Measurements from ENCODE around the gene NOP16.

Gene NOP16

GRCh38 chr5:176384366-176384930 is 4.0 kb downstream of the NOP16 start:
- DNase-seq = no peak

DNA sequence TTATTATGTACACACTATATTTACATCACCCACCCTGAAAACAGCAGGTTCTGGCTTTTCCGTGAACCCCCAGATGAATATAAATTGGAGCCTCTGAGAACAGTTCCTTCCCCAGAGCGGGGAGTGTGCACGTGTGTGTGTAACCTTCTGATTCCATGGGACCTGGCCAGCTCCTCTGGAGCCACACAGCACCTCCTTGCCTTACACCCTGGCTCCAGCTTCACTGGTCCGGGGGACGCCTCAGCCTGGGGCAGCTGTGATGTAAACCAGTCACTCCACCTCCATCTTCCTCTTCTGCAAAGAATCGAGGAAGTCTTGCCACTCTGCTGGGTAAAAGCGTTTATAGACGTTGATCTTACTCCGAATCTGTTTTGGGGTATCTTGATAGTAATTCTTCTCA is 4.4 kb downstream of the NOP16 start:
- DNase-seq = no peak

DNA sequence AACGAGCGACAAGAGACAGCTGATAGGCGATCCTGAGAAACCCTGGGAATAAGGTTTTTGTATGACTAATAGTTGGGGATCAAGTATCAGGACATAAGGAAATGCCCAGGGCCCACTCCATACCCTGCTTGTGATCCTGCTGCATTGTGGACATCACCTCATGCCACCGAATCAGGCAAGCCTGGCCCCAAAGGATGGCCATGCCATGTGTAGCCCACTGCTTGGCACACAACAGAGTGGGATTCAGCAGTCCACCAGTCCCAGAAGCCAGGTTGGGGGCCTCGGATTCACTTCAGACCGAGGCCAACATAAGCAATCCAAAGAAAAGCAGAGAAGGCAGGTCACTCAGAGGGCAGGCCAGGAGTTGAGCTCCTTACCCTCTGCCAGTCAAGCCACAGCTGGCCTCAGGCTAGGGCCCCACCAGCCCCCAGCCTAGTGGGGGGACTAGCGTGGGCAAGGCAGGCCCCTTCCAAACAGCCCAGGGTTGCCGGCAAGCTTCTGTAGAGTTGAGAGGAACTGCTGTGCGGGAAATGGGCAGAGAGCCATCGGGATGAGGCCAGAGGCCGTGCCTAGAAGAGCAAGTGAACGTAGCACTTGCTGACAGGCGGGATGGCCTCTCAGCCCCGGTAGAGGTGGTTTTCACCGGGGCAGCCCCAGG is 5.0 kb downstream of the NOP16 start:
- no peak for DNase-seq

- no peak for DNase-seq
Measured at GRCh38 chr5:176382721-176383120, 5.7 kb downstream of the NOP16 start.

- no peak for DNase-seq
Measured at GRCh38 chr5:176381979-176382378, 6.4 kb downstream of the NOP16 start.

- no peak for DNase-seq
Measured at GRCh38 chr5:176381423-176381822, 7.0 kb downstream of the NOP16 start.

DNA sequence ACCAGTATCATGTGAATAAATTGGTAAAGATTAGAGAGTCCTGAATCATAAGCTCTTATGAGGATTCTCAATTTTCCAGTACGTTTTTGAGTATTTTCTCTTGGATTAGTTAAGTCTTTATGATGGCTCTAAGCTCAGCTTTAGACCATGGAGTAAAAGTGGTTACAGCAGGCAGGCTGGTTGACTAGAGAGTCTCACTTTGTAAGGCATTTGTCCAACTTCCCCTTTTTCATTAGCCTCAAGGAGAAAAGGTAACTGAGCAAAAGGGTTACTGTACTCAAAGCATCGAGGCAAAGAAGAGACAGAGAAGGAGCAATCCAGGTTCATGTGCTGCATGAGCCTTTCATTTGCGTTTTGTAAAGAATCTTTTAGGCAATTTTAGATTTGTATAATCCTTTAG is 8.5 kb downstream of the NOP16 start:
- DNase-seq = no peak

- no peak for DNase-seq
Measured at GRCh38 chr5:176373100-176373818, 15.1 kb downstream of the NOP16 start.

DNA sequence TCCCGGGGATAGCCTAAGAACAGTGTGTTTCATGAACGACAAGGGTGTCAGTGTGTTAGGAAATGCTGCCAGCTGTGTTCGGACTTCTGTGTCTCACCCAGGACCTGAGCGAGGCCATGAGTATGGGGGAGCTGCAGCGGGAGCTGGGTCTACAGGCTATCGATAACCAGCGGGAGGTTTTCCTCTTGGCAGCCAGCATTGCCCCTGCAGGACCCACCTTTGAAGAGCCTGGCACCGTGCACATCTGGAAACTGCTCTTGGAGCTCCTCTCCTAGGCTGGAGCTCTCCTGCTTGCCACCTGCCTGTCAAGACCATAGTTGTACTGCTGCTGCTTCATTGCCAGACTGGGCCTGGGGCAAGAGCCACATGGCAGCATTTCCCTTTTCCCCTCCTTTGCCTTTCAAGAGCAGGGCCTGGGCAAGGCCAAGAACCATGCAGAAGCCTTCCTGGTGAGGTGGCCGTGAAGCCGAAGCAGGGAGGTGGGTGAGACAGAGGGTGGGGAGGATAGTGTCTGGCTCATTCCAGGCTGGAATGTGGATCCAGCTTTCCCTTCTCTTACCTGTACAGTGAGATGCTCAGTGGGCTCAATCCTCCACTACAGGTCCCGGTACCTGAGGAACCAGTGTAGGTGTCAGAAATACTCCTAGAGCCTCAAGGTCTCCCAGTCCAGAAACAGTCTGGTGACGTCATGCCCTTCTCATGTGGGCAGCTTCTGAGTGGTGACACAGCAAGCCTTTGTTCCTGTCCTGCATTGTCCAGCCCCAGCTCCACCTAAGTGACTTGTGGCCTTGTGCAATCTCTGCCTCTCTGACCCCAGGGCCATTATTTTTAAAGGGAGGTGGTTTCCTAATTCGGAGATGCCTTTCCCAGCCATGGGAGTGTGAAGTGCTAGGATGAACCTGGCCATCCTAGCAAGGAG is 16.5 kb downstream of the NOP16 start:
- DNase-seq = no peak

GRCh38 chr5:176369934-176370711 is 18.3 kb downstream of the NOP16 start:
- DNase-seq = no peak

- DNase-seq = no peak
Measured at GRCh38 chr5:176368726-176369125, 19.7 kb downstream of the NOP16 start.

GRCh38 chr5:176366232-176366894 is 22.0 kb downstream of the NOP16 start:
- DNase-seq = no peak

DNA sequence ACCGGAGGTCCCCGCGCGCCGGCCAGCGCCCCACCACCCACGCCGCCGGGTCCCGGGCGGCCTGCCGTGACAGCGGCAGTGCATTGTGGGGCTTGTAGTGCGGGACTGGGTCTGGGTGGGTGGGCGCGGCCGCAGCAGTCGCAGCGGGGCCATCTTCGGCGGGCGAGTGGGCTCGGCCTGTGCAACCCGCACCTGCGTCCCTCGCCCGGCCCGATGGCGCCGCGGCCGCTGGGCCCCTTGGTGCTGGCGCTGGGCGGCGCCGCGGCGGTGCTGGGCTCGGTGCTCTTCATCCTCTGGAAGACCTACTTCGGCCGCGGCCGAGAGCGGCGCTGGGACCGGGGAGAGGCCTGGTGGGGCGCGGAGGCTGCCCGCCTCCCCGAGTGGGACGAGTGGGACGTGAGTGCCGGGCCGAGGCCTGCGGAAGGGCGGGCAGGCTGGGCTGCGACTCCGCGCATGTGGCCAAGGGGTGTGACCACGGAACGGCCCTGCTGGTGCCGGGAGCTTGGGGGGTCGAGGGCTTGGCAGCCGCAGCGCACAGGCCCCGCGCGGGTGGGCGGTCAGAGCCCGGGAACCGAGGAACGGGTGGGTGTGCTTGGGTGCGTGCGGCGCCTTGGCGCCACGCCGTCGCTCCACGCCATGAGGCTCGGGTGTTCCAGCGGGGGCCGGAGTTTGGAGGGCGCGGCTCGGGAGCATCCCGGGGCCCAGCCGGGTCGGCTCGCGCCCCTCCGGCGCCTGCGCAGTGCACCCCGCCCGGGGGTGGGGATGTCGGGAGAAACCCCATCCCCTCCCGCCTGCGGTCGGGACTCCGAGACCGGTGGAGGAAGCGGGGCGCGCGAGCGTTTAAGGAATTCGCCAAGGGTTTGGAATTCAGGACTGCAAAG is 22.8 kb downstream of the NOP16 start, which contains the start of gene ARL10:
Gene ARL10, plus strand, starts transcription at position 137 of the 881 bp plus-strand sequence. Its CDS starts 77 bp downstream, at position 214.
- DNase-seq = peak; percentile 72

GRCh38 chr5:176364765-176365350 is 23.5 kb downstream of the NOP16 start:
- DNase-seq = no peak

DNA sequence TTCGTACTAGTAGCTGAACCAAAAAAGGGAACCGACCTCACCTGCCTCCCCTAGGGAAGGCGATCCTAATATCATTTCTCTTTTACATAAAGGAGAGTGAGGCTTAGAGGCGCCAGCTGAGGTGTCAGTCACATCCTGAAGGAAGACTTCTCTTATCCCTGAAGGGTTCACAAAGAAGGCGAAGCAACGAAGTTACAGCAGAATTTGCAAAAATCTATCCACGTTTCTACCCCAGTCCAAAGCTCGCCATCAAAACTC is 26.2 kb downstream of the NOP16 start:
- DNase-seq = no peak

GRCh38 chr5:176361437-176362232 is 26.8 kb downstream of the NOP16 start, which contains the start of gene KIAA1191:
KIAA1191 (minus strand) TSS chr5:176361764; CDS start chr5:176359508, 2,256 bp downstream.
- peak; percentile 84 for DNase-seq

GRCh38 chr5:176360894-176361436 is 27.4 kb downstream of the NOP16 start:
- no peak for DNase-seq

- DNase-seq = no peak
Measured at GRCh38 chr5:176359658-176360057, 28.7 kb downstream of the NOP16 start.

DNA sequence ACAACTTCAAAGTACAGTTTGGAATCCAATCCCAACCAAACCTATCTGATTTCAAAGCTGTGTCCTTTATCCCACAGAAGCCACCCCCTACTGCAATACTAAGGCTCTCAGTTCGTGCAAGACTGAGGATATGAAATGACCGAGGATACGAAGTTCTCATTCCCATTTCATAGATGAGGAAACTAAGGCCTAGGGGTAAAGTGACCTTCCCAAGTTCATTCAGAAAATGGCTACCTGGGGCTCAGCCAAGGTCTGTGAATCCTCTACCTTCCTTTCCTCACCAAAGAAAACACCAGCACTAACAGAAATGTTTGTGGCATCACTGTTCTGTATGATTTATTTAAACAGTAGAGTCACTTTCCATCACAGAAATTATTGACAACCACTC is 32.2 kb downstream of the NOP16 start:
- no peak for DNase-seq
